OCI-LY3 (cell line): Measurements from ENCODE around the gene EPB41L4A.

Experiments
- H2AFZ ChIP-seq: fragments of 200-600, 300-600 bp; shearing (Covaris generic); 2 replicates; pipeline ENCODE4 v1.6.0; 2014; ENCODE audit warnings: antibody characterized with exemption, low read depth, low read length
- H3K27ac ChIP-seq: fragments of 200-600, 300-600 bp; sonication (generic); 2 replicates; pipeline ENCODE4 v1.5.1; 2014; ENCODE audit warnings: mild to moderate bottlenecking, low read length, moderate library complexity, mixed read lengths
- H3K27me3 ChIP-seq: fragments of 200-600, 300-600 bp; sonication (generic); 2 replicates; pipeline ENCODE4 v1.6.1; 2014; ENCODE audit warnings: low read depth, low read length, mixed read lengths
- H3K36me3 ChIP-seq: fragments of 200-600, 300-600 bp; sonication (generic); replicated peaks from 2 replicates; pipeline ENCODE3; 2014; ENCODE audit warnings: low read depth, low read length, mixed read lengths
- H3K4me1 ChIP-seq: fragments of 300-600, 200-600 bp; sonication (generic); 2 replicates; pipeline ENCODE4 v1.6.1; 2014; ENCODE audit warnings: low read length, mixed read lengths
- H3K4me2 ChIP-seq: fragments of 200-600, 300-600 bp; sonication (generic); 2 replicates; pipeline ENCODE4 v1.6.1; 2014; ENCODE audit warnings: low read length, mixed read lengths
- H3K4me3 ChIP-seq: fragments of 300-600, 200-600 bp; sonication (generic); 2 replicates; pipeline ENCODE4 v1.5.1; 2014; ENCODE audit warnings: antibody characterized with exemption, mild to moderate bottlenecking, low read length, moderate library complexity
- H3K79me2 ChIP-seq: fragments of 300-600, 200-600 bp; shearing (Covaris generic); 2 replicates; pipeline ENCODE4 v1.6.1; 2014; ENCODE audit warnings: mild to moderate bottlenecking, low read length, mixed read lengths
- H3K9ac ChIP-seq: fragments of 300-600, 200-600 bp; shearing (Covaris generic); 2 replicates; pipeline ENCODE4 v1.6.0; 2014; ENCODE audit warnings: mild to moderate bottlenecking, low read length, moderate library complexity
- H3K9me3 ChIP-seq: fragments of 200-600, 300-600 bp; shearing (Covaris generic); 2 replicates; pipeline ENCODE4 v1.6.1; 2014; ENCODE audit warnings: low read length, mixed read lengths; ENCODE audit not compliant: insufficient read depth
- H4K20me1 ChIP-seq: fragments of 200-600, 300-600 bp; sonication (generic); 2 replicates; pipeline ENCODE4 v1.6.1; 2016; ENCODE audit warnings: low read length, mixed read lengths; ENCODE audit not compliant: insufficient read depth
- CTCF ChIP-seq: fragments of 200-600, 300-600 bp; sonication (generic); IDR thresholded peaks from 2 replicates; pipeline ENCODE4 v1.5.1; 2014; ENCODE audit warnings: antibody characterized with exemption, low read length, low read depth
- EZH2phosphoT487 ChIP-seq: fragments of 200-600 bp; shearing (Covaris generic); IDR thresholded peaks from 2 replicates; pipeline ENCODE4 v1.6.1; 2018; ENCODE audit warnings: antibody characterized with exemption, mixed run types, low read depth

Gene EPB41L4A

GRCh38 chr5:112254303-112254702 is 164.8 kb downstream of the EPB41L4A start:
- H3K36me3 ChIP-seq, result no peaks in the 10 kb centered on the region
- no peaks in the 10 kb centered on the region for H3K9me3 ChIP-seq
- no peak for TF ChIP-seq EZH2phosphoT487
- no peak for TF ChIP-seq CTCF
- H3K4me1 ChIP-seq, result peaks cover 16% of the 10 kb centered on the region
- no peak overlapping the region for H2AFZ ChIP-seq
- no peaks in the 10 kb centered on the region for H3K27me3 ChIP-seq
- H3K4me2 ChIP-seq, result no peak overlapping the region
- H3K27ac ChIP-seq, result no peak overlapping the region
- H3K4me3 ChIP-seq, result no peak overlapping the region
- H4K20me1 ChIP-seq, result no peaks in the 10 kb centered on the region
- no peaks in the 10 kb centered on the region for H3K79me2 ChIP-seq
- no peak overlapping the region for H3K9ac ChIP-seq

- Histone ChIP-seq H3K79me2 (no peaks in the 10 kb centered on the region), H3K4me3 (no peak overlapping the region)
These were observed 165.4 kb downstream of the EPB41L4A start for GRCh38 chr5:112253478-112254250.

GRCh38 chr5:112250551-112250950 is 168.5 kb downstream of the EPB41L4A start:
- H3K36me3 ChIP-seq, result no peaks in the 10 kb centered on the region
- TF ChIP-seq EZH2phosphoT487, result no peak
- TF ChIP-seq CTCF, result no peak
- no peaks in the 10 kb centered on the region for H3K27me3 ChIP-seq
- no peak overlapping the region for H3K27ac ChIP-seq
- no peak overlapping the region for H3K4me3 ChIP-seq
- H3K79me2 ChIP-seq, result no peaks in the 10 kb centered on the region
- no peak overlapping the region for H3K9ac ChIP-seq
- no peaks in the 10 kb centered on the region for H4K20me1 ChIP-seq
- H3K9me3 ChIP-seq, result no peaks in the 10 kb centered on the region
- H2AFZ ChIP-seq, result no peak overlapping the region
- peaks cover 20% of the 10 kb centered on the region for H3K4me1 ChIP-seq
- no peak overlapping the region for H3K4me2 ChIP-seq

More at GRCh38 chr5:112253478-112254250, 165.4 kb downstream of the EPB41L4A start:
- Histone ChIP-seq H4K20me1 (no peaks in the 10 kb centered on the region), H3K27ac (no peak overlapping the region), H2AFZ (no peak overlapping the region), H3K36me3 (no peaks in the 10 kb centered on the region), H3K9ac (no peak overlapping the region), H3K4me2 (no peak overlapping the region), H3K4me1 (peaks cover 22% of the 10 kb centered on the region), H3K9me3 (no peaks in the 10 kb centered on the region), H3K27me3 (no peaks in the 10 kb centered on the region)
- TF ChIP-seq CTCF (no peak), EZH2phosphoT487 (no peak)

- H2AFZ ChIP-seq, result no peak overlapping the region
- H4K20me1 ChIP-seq, result no peaks in the 10 kb centered on the region
- no peaks in the 10 kb centered on the region for H3K27me3 ChIP-seq
- H3K36me3 ChIP-seq, result no peaks in the 10 kb centered on the region
- H3K4me3 ChIP-seq, result no peak overlapping the region
- no peak overlapping the region for H3K9ac ChIP-seq
- H3K4me1 ChIP-seq, result peaks cover 20% of the 10 kb centered on the region
- no peaks in the 10 kb centered on the region for H3K9me3 ChIP-seq
- H3K79me2 ChIP-seq, result no peaks in the 10 kb centered on the region
- H3K27ac ChIP-seq, result no peak overlapping the region
- no peak for TF ChIP-seq CTCF
- no peak for TF ChIP-seq EZH2phosphoT487
- H3K4me2 ChIP-seq, result no peak overlapping the region
These were observed 170.5 kb downstream of the EPB41L4A start for GRCh38 chr5:112248623-112249022.
